Lower lobe of right lung (tissue), 2 donors: ENCODE data around the gene PTPRN2. TPM values are rescaled to one million over a fixed set of nuclear protein-coding genes. Genes with fewer than 3 reads are reported as not detected.

Experiments
- ATAC-seq, 2 donors: fragments of 200-7000 bp; cut with Tn5 transposase; one replicate each; pipeline ENCODE4 v1.9.1; 2020 to 2022; ENCODE audit warnings: mild to moderate bottlenecking in 2 of 2, moderate library complexity in 2 of 2
- DNase-seq: peaks from one replicate; pipeline ENCODE4 v3.0.0-alpha.2; 2020
- H3K27ac ChIP-seq: fragments of 200-600 bp; one replicate; pipeline ENCODE4 v1.8.0; 2022
- H3K27me3 ChIP-seq: fragments of 200-600 bp; one replicate; pipeline ENCODE4 v1.8.0; 2022; ENCODE audit warnings: low read depth
- H3K36me3 ChIP-seq: fragments of 200-600 bp; one replicate; pipeline ENCODE4 v1.8.0; 2022; ENCODE audit warnings: mild to moderate bottlenecking
- H3K4me1 ChIP-seq: fragments of 200-600 bp; one replicate; pipeline ENCODE4 v1.8.0; 2022
- H3K4me3 ChIP-seq: fragments of 200-600 bp; one replicate; pipeline ENCODE4 v1.8.0; 2022; ENCODE audit warnings: mild to moderate bottlenecking
- H3K9me3 ChIP-seq: fragments of 200-600 bp; one replicate; pipeline ENCODE4 v1.8.0; 2022
- intact Hi-C: fragments of 100-400 bp; cut with DNase I; formaldehyde crosslinking; loops from one replicate; pipeline ENCODE4 v1.11.0; 2022
- total RNA-seq: library from RNA; stranded (reverse); fragmentation: NEBNext Ultra II Directional; extraction: Animal tissue kit (Norgen Biotek cat#: 25700); gene quantifications from one replicate; pipeline ENCODE4 v1.2.1, GENCODE V29; 2021
- TF ChIP-seq, protein P1 (sequence below): fragments of 200-600 bp; IDR thresholded peaks from one replicate; pipeline ENCODE4 v1.8.0; 2022; ENCODE audit warnings: antibody characterized with exemption, mild to moderate bottlenecking
- donor health status: DM: no; HTN: yes; CAD: no; lungs with severe emphysema.

The PTPRN2 gene
- total RNA-seq, 1 donor from 2014 or later = 6.8 TPM

DNA sequence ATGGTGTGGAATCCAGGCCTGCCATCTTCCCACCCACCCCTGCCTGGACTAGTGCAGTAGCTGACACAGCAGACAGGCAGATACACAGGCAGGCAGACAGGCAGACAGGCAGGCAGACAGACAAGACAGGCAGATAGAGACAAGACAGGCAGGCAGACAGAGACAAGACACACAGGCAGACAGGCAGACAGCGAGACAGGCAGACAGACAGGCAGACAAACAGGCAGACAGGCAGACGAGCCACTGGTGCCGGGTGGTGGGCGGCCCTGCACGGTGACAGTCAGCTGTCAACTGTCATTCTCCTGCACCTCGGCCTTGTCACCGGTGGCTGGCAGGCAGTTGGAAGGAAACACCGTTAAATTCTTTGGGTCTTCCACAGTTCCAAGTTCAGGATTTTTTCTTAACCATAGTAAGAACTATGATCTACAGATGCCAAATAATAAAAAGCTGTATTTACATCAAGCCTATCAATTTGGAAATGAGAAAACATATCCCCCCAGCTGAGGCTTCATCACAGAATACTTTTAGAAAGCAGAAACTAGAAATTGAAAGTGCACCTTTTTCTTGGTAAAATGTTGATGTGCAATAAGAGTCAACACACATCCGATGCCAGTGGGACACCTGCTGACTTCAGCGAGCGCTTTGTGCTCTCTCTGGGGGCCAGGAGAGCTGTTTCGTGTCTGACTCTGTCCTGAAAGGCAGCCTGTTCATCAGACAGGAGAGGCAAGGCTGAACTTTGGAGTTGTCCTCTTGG lies 1000.4 kb downstream of the PTPRN2 start:
- Histone ChIP-seq H3K27me3 (peaks cover 6% of the 10 kb centered on the region), H3K27ac (no peak overlapping the region), H3K4me3 (no peak overlapping the region), H3K36me3 (no peaks in the 10 kb centered on the region), H3K4me1 (no peaks in the 10 kb centered on the region), H3K9me3 (peaks cover 4% of the 10 kb centered on the region)
- DNase-seq (no peak), ATAC-seq (no peak)
- TF ChIP-seq, protein P1, sequence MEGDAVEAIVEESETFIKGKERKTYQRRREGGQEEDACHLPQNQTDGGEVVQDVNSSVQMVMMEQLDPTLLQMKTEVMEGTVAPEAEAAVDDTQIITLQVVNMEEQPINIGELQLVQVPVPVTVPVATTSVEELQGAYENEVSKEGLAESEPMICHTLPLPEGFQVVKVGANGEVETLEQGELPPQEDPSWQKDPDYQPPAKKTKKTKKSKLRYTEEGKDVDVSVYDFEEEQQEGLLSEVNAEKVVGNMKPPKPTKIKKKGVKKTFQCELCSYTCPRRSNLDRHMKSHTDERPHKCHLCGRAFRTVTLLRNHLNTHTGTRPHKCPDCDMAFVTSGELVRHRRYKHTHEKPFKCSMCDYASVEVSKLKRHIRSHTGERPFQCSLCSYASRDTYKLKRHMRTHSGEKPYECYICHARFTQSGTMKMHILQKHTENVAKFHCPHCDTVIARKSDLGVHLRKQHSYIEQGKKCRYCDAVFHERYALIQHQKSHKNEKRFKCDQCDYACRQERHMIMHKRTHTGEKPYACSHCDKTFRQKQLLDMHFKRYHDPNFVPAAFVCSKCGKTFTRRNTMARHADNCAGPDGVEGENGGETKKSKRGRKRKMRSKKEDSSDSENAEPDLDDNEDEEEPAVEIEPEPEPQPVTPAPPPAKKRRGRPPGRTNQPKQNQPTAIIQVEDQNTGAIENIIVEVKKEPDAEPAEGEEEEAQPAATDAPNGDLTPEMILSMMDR = no peak
- intact Hi-C loops = no loop called here

DNA sequence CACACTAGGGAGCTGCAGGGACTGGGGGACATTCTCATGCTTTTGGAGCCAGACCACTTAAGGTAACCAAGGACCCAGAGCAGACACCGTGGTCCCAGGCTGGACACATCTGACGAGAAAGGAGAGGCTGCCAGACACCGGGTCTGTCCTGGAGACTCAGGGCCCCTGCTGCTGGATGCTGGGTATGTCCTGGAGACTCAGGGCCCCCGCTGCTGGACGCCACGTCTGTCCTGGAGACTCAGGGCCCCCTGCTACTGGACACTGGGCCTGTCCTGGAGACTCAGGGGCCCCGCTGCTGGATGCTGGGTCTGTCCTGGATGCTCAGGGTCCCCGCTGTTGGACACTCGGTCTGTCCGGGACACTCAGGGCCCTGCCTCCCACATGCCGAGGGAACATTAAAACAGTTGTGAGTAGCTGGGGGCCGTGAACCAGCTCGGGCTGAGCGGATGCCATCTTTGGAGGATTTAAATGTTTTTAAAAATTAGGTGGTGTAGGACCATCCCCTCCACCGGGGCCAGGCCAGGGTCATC lies 1001.1 kb downstream of the PTPRN2 start:
- H3K27me3 ChIP-seq = peaks cover 6% of the 10 kb centered on the region
- no peaks in the 10 kb centered on the region for H3K4me1 ChIP-seq
- peaks cover 4% of the 10 kb centered on the region for H3K9me3 ChIP-seq
- intact Hi-C loops = no loop called here
- H3K4me3 ChIP-seq = no peak overlapping the region
- ATAC-seq = no peak
- TF ChIP-seq, protein P1 = no peak
- no peak for DNase-seq
- H3K27ac ChIP-seq = no peak overlapping the region
- H3K36me3 ChIP-seq = no peaks in the 10 kb centered on the region

DNA sequence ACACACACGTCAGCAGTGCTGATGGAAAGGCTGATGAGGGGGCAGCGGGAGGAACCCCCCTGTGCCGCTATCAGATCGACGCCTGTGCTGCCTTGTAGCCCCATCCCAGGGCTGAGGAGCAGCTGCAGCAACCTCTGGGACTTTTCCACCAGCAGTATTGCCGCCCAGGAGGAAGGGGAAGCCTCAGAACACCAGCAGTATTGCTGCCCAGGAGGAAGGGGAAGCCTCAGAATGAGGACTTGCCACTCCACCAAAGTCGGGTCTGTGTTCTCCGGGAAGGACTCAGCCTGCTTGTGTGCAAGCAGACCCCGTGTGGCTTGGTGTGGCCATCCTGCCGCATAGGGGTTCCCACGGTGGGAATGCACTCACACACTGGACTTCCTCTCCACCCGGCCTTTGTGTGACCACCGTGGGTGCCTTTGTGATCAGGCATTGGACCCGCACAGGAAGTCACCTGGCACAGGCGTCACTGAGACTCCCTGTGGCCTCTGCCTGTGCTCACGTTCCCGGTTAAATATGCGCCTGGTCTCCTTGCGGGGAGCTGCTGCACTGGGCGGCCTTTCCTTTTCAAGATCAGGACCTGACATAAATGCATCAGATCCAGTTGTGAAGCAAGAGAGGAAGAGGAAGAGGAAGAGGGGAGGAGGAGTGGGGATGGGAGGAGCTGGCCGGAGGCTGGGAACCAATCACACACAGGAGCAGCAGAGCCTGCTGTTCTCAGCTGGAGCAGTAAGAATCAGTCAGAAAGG lies 1002.3 kb downstream of the PTPRN2 start:
- peaks cover 6% of the 10 kb centered on the region for H3K27me3 ChIP-seq
- ATAC-seq (no peak), DNase-seq (no peak)
- intact Hi-C loops = no loop called here
- H3K27ac ChIP-seq = no peak overlapping the region
- H3K36me3 ChIP-seq = no peaks in the 10 kb centered on the region
- TF ChIP-seq, protein P1 = no peak
- no peaks in the 10 kb centered on the region for H3K4me1 ChIP-seq
- no peak overlapping the region for H3K4me3 ChIP-seq
- H3K9me3 ChIP-seq = peaks cover 4% of the 10 kb centered on the region

DNA sequence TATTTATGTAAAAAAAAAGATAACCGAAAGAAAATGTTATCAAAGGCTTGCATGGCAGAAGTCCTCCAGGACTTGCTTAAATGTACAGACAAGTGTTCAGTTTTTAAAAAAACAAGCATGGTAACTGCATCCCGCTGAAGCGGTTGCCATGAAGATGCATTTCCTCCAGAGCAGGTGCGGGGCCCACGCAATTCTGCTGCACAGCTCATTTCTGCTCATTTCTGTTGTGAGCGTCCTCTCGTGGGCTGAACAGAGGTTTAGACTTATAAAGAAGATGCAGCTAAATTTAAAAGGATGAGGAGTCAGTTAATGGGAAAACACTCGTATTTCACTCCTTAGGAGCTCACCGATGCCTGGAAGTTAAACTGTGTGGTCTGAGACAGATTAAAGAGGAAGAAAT lies 1003.2 kb downstream of the PTPRN2 start:
- no peak overlapping the region for H3K27ac ChIP-seq
- H3K4me3 ChIP-seq = no peak overlapping the region
- peaks cover 6% of the 10 kb centered on the region for H3K27me3 ChIP-seq
- H3K9me3 ChIP-seq = peaks cover 4% of the 10 kb centered on the region
- TF ChIP-seq, protein P1 = no peak
- H3K36me3 ChIP-seq = no peaks in the 10 kb centered on the region
- intact Hi-C loops = no loop called here
- ATAC-seq = no peak
- no peaks in the 10 kb centered on the region for H3K4me1 ChIP-seq
- no peak for DNase-seq

DNA sequence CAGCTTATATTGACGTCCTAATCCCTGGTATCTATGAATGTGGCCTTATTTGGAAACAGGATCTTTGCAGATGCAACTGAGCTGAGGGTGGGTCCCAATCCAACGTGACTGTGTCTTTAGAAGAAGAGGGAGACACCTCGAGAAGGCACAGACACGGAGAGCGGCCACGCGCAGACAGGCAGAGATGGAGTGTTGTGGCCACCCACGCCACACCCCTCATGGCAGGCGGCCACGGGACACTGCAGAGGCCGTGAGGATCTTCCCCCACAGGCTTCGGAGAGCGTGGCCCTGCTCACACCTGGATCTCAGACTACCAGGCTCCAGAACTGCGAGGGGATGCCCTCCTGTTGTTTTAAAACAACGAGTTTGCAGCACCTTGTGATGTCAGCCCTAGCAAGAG lies 1005.9 kb downstream of the PTPRN2 start:
- intact Hi-C loops = no loop called here
- ATAC-seq = no peak
- no peaks in the 10 kb centered on the region for H3K4me1 ChIP-seq
- H3K4me3 ChIP-seq = no peak overlapping the region
- no peaks in the 10 kb centered on the region for H3K36me3 ChIP-seq
- H3K27me3 ChIP-seq = no peaks in the 10 kb centered on the region
- H3K9me3 ChIP-seq = peaks cover 4% of the 10 kb centered on the region
- H3K27ac ChIP-seq = no peak overlapping the region
- TF ChIP-seq, protein P1 = no peak
- DNase-seq = no peak
